ENCODE data around the gene ENDOV.

DNA sequence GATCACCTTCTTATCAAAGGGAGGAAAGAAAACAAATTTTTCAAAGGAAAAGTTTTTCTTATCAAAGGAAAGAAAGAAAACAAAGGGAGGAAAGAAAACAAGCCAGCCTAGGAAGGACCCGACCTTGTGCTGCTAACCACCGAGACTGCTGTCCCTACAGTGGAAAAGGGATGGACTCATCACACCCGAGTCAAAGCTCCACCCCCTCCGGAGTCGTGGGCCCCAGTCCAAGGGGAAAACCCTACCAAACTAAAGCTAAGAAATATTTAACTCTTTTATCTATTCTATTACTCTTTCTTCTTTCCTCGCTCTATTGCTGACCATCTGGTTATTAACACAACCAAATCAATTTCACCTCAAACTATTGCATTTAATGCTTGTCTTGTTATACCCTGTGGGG is 6.1 kb upstream of the ENDOV start:
- TF ChIP-seq, protein P1, sequence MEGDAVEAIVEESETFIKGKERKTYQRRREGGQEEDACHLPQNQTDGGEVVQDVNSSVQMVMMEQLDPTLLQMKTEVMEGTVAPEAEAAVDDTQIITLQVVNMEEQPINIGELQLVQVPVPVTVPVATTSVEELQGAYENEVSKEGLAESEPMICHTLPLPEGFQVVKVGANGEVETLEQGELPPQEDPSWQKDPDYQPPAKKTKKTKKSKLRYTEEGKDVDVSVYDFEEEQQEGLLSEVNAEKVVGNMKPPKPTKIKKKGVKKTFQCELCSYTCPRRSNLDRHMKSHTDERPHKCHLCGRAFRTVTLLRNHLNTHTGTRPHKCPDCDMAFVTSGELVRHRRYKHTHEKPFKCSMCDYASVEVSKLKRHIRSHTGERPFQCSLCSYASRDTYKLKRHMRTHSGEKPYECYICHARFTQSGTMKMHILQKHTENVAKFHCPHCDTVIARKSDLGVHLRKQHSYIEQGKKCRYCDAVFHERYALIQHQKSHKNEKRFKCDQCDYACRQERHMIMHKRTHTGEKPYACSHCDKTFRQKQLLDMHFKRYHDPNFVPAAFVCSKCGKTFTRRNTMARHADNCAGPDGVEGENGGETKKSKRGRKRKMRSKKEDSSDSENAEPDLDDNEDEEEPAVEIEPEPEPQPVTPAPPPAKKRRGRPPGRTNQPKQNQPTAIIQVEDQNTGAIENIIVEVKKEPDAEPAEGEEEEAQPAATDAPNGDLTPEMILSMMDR (conservative IDR thresholded peaks at IDR 0.05; ENCODE audit: low read length): no peak
- TF ChIP-seq EZH2phosphoT487 (IDR thresholded peaks at IDR 0.05; ENCODE audit: borderline replicate concordance): no peak

All from Loucy (cell line).